NCI-H2107 treated with DMSO at 0.1 percent for 48 hours (cell line): ENCODE results near the gene TMED4.
A peak's percentile ranks its signal among the peaks of the same experiment; 100 is the strongest.
"Not testable (repeated sequence)": the region's sequence is repeated elsewhere in the genome, so short reads cannot be mapped to it uniquely, and the experiment has no call there.

ENCODE experiments used
- DNase-seq: peaks from one replicate; lab custom pipeline; 2025; ENCODE audit not compliant: unreplicated experiment; lab: John Stamatoyannopoulos, UW

Gene TMED4

DNA sequence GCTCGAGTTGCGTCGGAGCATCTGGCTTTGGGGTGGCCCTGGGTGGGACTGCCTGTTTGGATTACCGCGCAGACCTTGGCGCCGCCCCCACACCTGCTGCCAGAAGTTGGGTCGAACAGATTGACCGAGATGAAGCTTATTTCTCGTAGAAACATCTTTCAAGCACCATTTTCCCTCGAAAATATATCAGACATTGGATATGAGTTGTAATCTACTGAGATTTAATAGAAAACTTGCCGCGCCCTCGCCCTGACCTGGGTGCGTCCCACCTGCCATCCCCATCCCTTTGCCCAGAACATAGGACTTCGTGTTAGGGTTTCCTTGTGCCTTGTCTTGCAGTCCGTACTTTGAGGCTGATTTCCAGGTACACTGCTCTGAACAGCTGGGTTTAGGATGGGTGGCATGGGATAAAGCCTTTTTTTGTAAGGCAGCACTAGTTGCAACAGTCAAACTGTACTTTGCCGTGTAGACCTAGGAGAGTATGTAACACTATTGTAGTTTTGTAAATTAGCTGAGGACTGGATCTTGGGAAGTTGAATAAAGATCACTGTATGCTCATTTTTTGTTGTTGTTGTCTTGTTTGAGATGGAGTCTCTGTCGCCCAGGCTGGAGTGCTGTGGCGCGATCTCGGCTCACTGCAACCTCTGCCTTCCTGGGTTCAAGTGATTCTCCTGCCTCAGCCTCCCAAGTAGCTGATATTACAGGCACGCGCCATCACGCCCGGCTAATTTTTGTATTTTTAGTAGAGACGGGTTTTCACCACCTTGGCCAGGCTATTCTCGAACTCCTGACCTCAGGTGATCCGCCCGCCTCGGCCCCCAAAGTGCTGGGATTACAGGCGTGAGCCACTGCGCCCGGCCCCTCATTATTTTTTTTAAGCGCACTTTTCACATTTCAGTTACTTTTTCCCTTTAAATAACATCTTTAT lies 25.4 kb upstream of the TMED4 start:
- peak; percentile 62 for DNase-seq

DNA sequence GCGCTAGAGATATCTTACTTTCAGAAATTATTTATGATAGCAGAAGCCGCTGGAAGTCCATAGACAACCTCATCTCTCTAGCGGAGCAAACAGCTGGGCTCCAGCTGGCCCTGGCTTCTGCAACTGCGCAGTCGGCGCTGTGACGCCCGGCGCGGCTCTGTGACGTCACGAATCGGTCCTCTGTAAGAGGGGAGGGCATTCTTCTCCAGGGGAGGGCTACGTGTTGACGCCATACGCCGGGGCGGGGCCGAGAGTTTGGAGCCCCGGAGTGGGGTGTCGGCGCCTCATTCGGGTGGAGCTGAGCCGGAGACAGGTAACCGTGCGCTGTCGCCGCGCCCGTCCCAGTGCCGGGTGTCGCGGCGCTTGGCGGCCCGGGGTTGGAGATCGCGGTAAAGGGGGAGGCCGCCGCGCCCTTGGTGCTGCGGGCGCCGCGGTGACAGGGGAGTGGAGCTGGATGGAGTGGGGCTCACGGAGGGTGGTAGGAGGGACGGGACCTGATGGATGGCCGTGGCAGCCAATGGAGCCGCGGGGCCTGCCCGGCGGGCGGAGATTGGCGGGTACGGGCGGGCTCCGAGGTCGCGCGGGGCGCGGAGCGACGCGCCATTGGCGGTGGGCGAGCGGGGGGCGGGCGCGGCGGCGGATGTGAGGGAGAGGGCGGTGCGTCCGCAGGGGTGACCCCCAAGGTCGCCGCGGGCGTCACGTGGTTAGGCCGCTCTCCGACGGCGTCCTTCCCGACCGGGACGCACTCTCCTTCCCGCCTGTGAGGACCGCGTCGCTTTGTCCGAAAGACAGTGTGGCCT lies 24.5 kb upstream of the TMED4 start, which contains the start of gene OGDH:
Gene OGDH (plus strand): TSS at position 287 of the 800 bp plus-strand sequence. CDS start 17,717 bp downstream, outside the sequence.
- DNase-seq = peak; percentile 97

DNA sequence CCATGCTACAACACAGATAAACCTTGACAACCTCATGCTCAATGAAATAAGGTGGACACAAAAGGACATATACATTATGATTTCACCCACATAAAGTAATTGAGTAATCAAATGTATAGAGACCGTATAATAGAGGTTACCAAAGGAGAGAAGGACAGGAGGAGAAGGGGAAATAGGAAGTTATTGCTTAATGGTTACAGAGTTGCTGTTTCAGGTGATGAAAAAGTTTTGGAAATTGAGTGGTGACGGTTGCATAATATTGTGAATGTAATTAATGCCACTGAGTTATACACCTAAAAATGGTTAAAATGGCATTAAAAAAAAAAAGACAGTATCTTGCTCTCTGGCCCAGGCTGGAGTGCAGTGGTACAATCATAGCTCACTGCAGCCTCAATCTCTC lies 22.9 kb upstream of the TMED4 start:
- no peak for DNase-seq

- peak; percentile 10 for DNase-seq
These were observed 21.2 kb upstream of the TMED4 start for GRCh38 chr7:44603193-44603592.

DNA sequence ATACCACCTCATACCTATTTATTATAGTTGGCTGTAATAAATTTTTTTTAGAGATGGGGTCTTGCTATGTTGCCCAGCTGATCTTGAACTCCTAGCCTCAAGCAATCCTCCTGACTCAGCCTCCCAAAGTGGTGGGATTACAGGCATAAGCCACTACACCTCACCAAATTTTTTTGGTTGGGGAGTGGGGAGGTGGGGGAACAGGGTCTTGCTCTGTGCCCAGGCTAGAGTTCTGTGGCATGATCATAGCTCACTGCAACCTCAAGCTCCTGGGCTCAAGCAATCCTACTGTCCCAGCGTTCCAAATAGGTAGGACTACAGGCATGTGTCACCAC lies 20.5 kb upstream of the TMED4 start:
- DNase-seq = no peak

DNA sequence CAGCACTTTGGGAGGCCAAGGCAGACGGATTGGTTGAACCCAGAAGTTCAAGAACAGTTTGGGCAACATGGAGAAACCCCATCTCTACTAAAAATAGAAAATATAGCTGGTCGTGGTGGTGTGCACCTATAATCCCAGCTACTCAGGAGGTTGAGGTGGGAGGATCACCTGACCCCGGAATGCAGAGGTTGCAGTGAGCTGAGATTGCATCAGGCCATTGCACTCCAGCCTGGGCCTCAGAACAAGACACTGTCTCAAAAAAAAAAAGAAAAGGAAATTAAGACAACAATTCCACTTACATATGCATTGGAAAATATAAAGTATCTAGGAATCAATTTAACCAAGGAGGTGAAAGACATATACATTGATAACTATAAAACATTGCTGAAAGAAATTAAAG lies 17.2 kb upstream of the TMED4 start:
- no peak for DNase-seq

DNA sequence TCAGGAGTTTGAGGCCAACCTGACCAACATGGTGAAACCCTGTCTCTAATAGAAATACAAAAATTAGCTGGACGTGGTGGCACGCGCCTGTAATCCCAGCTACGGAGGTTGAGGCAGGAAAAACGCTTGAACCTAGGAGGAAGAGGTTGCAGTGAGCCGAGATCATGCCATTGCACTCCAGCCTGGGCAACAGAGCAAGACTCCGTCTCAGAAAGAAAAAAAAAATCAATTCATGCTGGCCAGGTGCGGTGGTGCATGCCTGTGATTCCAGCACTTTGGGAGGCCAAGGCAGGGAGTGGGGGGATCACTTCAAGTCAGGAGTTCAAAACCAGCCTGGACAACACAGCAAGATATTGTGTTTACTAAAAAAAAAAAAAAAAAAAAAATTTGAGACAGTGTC lies 15.2 kb upstream of the TMED4 start:
- not testable (repeated sequence) for DNase-seq

- DNase-seq = peak; percentile 52
These were observed 14.1 kb upstream of the TMED4 start for GRCh38 chr7:44595934-44596635.

GRCh38 chr7:44590910-44591309 lies 8.9 kb upstream of the TMED4 start:
- no peak for DNase-seq

GRCh38 chr7:44587843-44588711 lies 6.0 kb upstream of the TMED4 start:
- DNase-seq = peak; percentile 58

DNA sequence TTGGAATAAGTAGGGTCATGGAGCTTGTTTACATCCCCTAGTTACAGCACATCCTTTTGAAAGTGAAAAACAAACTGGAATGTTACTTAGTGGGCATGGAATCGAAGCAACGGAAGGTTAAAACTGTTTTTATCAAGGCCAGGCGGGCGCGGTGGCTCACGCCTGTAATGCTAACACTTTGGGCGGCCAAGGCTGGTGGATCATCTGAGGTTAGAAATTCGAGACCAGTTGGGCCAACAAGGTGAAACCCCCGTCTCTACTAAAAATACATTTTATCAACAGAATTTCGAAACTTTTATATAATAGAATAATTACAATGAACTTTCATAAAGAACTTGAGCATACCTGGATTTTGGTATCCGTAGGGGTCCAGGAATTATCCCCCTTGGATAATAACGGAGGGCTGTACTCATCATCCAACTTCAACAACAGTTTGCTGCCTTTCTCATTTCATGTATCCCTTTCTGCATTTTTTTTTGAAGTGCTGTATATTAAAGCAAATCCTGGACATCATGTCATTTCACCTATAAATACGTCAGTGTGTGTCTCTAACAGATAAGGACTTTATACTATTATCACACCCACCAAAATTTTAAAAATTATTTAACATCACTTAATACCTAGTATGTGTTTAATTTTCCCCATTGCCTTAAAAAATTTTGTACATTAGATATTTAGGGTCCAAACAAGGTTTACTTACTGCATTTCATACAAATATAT lies 1.3 kb upstream of the TMED4 start:
- no peak for DNase-seq

- DNase-seq = peak; percentile 30
These were observed 819 bp downstream of the TMED4 start for GRCh38 chr7:44580945-44581878.

DNA sequence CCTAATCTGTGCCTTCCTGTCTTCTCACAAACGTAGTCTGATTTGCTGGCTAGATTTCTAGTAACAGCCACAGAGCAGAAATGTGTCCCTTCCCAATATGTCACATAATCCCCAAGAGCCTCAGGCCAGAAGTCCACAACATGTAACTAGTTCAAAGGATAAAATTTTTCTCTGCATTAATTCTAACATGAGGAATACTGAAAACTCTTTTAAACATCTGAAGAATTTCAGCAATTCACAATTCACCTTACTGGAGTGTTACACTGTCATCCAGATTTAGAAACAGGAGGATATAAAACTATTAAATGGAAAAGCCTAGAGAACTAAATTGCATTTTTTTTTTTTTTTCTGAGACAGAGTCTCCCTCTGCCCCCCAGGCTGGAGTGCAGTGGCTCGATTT lies 5.8 kb downstream of the TMED4 start:
- no peak for DNase-seq

- DNase-seq = no peak
These were observed 7.0 kb downstream of the TMED4 start for GRCh38 chr7:44575054-44575453.

DNA sequence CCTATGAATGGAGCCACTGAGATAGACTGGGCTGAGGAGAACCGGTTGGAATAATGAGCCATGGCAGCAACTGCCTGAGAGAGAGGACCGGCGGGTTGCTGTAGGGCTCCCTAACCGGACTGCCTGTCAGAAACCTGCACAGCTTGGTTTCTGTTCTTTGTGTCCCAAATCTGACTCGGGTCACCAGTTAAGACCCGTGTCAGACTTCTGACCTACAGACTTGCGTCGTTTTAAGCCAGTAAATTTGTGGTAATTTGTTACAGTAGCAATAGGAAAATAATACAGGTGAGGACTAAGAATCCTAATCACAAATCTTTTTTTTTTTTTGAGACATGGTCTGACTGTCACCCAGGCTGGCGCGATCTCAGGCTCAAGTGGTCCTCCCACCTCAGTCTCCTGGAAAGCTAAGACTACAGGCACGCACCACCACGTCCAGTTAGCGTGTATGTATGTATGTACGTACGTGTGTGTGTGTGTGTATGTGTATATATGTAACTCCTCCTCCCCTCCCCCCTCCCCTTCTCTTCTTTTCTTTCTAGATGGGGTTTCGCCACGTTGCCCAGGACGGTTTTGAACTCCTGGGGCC lies 7.7 kb downstream of the TMED4 start:
- no peak for DNase-seq

GRCh38 chr7:44573464-44574286 lies 8.4 kb downstream of the TMED4 start, which contains the start of gene DDX56:
TSS of gene DDX56 (minus strand) at chr7:44573908. CDS start at chr7:44573895, 13 bp downstream.
- peak; percentile 94 for DNase-seq

DNA sequence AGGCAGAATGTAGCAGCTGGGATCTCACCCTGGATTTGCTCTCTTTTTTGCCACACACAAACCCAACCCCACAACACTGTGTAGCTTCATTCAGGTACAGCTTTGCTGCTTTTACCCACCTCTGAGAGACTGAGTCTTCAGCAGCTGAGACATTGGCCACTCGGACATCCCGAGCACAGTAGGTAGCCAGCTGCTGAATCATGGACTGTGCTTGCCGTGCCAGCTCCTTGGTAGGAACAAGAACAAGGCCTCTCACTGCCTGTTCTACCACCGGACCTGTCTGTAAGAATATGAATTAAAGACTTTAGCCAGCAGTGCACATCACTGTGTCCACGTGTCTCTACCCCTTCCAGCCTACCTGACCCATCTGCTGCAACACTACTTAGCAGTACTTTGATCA lies 9.3 kb downstream of the TMED4 start:
- DNase-seq = no peak
